GM21381 (cell line): ENCODE data around the gene COMMD1.
"Not testable (repeated sequence)": the region's sequence is repeated elsewhere in the genome, so short reads cannot be mapped to it uniquely, and the experiment has no call there.

ENCODE experiments used
- ATAC-seq: cut with Tn5 transposase; IDR thresholded peaks from one replicate; pipeline ENCODE4 v1.9.1; 2021; ENCODE audit warnings: mild to moderate bottlenecking, moderate library complexity; ENCODE audit not compliant: unreplicated experiment

The COMMD1 gene

GRCh38 chr2:61922714-61923113 is 17.2 kb downstream of the COMMD1 start:
- ATAC-seq, result no peak

GRCh38 chr2:61924895-61925663 is 19.6 kb downstream of the COMMD1 start:
- no peak for ATAC-seq

GRCh38 chr2:61926531-61927477 is 21.3 kb downstream of the COMMD1 start:
- ATAC-seq, result no peak

GRCh38 chr2:61928826-61929461 is 23.5 kb downstream of the COMMD1 start:
- ATAC-seq, result no peak

- ATAC-seq, result no peak
Measured at GRCh38 chr2:61937098-61937497, 31.6 kb downstream of the COMMD1 start.

GRCh38 chr2:61937886-61938285 is 32.4 kb downstream of the COMMD1 start:
- ATAC-seq, result no peak

- ATAC-seq, result no peak
Measured at GRCh38 chr2:61938511-61938910, 33.0 kb downstream of the COMMD1 start.

GRCh38 chr2:61943251-61943650 is 37.8 kb downstream of the COMMD1 start:
- ATAC-seq, result no peak

GRCh38 chr2:61946666-61947065 is 41.2 kb downstream of the COMMD1 start:
- no peak for ATAC-seq

- ATAC-seq, result no peak
Measured at GRCh38 chr2:61948661-61949457, 43.4 kb downstream of the COMMD1 start.

- no peak for ATAC-seq
Measured at GRCh38 chr2:61949458-61949713, 43.9 kb downstream of the COMMD1 start.

GRCh38 chr2:61949714-61950560 is 44.5 kb downstream of the COMMD1 start:
- no peak for ATAC-seq

- ATAC-seq, result no peak
Measured at GRCh38 chr2:61950571-61951315, 45.3 kb downstream of the COMMD1 start.

- ATAC-seq, result no peak
Measured at GRCh38 chr2:61951881-61952280, 46.4 kb downstream of the COMMD1 start.

GRCh38 chr2:61952288-61952687 is 46.8 kb downstream of the COMMD1 start:
- no peak for ATAC-seq

GRCh38 chr2:61954856-61955255 is 49.4 kb downstream of the COMMD1 start:
- ATAC-seq, result not testable (repeated sequence)

GRCh38 chr2:61959381-61960293 is 54.2 kb downstream of the COMMD1 start:
- ATAC-seq, result no peak

GRCh38 chr2:61961231-61961901 is 55.9 kb downstream of the COMMD1 start:
- no peak for ATAC-seq
